A673 (cell line): ENCODE results near the gene NINJ2.

Source experiments
- EZH2 ChIP-seq: fragments of 200-600 bp; sonication (generic); IDR thresholded peaks from 2 replicates; pipeline ENCODE4 v1.6.1; 2017; ENCODE audit warnings: borderline replicate concordance, low read depth, mild to moderate bottlenecking, mixed read lengths, antibody characterized with exemption, low read length; ENCODE audit not compliant: poor library complexity, severe bottlenecking
- TF ChIP-seq, protein P1 (sequence below): fragments of 300-800, 200-600 bp; sonication (generic); conservative IDR thresholded peaks from 2 replicates; pipeline ENCODE4 v1.5.1; 2017; ENCODE audit warnings: low read depth, mild to moderate bottlenecking, antibody characterized with exemption, low read length, moderate library complexity, mixed read lengths

DNA sequence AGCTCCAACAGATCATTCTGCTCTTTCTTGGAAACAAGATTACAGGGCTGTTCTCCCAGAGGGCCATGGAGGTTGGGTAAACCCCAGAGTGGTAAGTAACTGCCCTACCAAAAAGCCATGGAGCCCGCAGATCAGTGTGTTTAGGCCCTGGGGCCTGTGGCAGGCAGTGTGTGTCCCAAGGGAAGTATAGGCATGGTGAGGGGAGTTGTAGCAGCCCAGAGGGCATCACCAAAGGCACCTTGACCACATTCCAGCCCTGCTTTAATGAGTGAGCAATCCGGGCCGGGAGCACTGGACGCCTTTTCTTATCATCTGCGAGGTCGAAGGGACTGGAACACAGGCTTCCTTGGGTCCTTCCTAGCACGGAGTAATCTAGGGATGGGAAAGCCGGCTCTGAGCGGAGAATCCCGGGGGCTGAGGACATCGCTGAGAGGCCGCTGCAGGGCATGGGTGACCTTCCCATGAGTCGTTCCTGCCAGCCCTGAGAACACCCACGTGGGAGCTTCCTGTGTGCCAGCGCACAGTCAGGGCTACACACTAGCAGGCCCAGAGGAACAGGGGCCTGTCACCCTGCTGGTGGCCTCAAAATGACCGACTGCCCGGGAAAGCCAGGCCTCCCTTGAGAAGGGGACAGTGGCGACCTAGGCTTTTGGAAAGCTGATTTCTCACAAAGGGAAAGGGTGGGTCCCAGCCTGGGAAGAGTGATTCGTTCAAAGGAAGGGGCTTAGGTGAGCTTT lies 91.3 kb downstream of the NINJ2 start:
- TF ChIP-seq, protein P1, sequence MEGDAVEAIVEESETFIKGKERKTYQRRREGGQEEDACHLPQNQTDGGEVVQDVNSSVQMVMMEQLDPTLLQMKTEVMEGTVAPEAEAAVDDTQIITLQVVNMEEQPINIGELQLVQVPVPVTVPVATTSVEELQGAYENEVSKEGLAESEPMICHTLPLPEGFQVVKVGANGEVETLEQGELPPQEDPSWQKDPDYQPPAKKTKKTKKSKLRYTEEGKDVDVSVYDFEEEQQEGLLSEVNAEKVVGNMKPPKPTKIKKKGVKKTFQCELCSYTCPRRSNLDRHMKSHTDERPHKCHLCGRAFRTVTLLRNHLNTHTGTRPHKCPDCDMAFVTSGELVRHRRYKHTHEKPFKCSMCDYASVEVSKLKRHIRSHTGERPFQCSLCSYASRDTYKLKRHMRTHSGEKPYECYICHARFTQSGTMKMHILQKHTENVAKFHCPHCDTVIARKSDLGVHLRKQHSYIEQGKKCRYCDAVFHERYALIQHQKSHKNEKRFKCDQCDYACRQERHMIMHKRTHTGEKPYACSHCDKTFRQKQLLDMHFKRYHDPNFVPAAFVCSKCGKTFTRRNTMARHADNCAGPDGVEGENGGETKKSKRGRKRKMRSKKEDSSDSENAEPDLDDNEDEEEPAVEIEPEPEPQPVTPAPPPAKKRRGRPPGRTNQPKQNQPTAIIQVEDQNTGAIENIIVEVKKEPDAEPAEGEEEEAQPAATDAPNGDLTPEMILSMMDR: no peak
- no peak for TF ChIP-seq EZH2
